HG03571 (cell line): ENCODE results near the gene PIK3C2G.

Experiments
- ATAC-seq: cut with Tn5 transposase; IDR thresholded peaks from one replicate; pipeline ENCODE4 v1.9.1; 2021; ENCODE audit not compliant: unreplicated experiment

Gene PIK3C2G

DNA sequence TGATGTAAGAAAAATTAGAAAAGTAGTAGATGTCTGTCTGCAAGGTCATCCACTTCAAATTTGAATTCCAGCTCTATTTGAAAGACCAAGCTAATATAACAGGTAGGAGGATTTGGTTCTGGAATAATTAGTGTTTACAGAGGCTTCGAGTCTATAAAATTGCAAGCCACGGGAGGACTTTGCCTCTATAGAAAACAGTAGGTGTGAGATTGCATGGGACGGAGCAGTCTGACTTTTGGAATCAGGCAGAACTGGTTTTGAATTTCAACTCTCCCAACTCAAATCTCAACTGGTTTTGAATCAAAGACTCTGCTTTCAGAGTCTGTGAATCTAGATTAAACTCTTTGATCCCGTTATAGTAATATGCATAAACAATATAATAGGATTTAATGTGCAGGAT lies 82.4 kb downstream of the PIK3C2G start:
- ATAC-seq = no peak

DNA sequence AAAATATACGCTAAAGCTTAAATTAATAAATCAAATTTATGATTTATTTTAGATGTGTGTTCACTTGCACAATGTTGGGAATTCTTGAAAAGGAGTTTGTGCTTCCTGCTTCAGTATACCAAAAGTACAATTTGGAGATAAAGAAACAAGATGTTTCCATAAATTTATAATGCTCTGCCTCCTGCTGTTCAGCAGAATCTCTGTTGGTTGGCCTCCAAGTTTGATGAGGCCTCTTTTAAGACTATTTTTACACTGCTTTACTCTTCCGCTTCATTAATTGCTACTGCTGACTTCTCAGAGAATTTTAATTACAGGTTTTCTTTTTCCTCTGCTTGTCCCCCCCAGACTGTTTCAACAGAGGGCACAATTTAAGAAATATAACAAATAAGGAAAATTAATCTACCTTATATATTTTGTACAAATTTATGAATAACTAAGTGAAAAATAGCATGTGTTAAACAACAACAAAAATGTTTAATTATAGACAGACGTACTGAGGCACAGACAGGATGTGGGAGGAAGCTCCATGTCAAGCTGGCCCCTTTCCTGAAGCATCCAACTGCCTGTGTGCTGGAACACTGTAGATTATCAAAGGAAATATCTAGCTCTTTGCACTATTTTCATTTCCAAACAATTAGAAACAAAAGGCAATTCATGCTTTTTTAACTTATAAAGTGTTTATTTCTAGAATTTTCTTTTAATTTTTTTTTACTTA lies 83.9 kb downstream of the PIK3C2G start:
- no peak for ATAC-seq

DNA sequence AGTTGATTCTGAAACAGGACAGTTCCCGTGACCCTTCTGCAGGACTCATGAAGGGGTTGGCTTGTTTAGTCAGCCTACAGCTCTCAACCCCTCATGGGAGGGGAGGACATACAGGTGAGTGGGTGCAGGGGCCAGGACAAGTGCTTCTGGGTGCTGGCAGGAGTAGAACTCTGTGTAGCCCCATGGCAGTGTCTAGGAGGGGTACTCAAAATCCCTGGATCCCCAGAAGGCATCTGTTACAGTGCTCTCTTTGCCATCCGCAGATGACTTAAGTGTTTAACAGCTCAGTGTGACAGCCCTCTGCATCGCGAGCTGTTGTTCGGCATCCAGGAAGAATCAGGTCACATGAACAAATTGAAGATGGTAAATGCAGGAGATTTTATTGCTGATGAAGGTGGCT lies 91.0 kb downstream of the PIK3C2G start:
- no peak for ATAC-seq

DNA sequence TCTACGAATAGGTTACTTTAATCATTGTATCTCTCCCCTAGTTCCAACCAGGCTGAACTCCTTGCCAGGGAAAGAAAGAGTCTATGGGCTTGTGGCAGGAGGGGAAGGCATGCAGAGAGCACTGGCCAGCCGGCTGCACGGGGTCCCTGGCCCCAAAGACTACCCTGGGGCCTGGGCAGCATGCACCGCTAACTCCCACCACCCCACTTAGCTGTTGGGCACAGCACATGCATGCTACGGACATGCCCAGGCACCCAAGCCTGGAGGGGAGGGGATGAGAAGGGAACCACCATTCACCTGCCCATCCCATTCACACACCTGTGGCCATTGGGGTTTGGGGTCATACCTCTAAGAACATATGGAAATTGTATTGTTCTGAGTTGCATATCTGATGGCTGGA lies 94.1 kb downstream of the PIK3C2G start:
- no peak for ATAC-seq

DNA sequence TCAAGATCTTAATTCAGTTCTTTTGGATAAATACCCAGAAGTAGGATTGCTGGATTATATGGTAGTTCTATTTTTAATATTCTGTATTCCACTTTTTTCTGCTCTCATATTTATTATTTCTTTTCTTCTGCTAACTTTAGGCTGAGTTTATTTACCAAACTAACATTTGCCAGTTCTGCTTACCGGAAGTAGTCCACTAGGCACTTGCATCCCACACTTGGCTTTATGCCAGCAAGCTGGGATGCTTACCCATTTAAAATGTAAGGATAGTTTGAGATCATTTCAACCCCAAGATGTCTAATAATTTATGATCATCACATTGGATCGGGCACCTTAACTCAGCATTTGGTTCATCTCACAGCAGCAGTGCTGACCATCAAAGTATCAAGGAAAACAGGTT lies 96.8 kb downstream of the PIK3C2G start:
- no peak for ATAC-seq

DNA sequence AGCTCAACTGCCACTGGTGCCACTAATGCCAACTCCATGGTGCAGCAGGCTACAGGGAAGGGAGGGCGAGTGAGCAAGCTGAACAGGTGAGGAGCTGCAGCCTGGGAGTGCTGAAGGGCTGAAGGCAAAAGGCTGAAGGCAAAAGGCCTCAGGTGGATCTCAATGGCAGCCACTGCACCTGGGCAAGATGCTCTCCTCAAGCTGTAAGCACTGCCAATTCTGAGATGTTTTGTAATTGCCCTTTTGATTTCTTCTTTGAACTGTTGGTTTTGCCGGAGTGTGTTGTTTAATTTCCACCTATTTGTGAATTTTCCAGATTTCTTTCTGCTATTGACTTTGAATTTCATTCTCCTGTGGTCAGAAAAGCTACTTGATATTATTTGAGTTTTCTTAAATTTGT lies 97.6 kb downstream of the PIK3C2G start:
- ATAC-seq = no peak

DNA sequence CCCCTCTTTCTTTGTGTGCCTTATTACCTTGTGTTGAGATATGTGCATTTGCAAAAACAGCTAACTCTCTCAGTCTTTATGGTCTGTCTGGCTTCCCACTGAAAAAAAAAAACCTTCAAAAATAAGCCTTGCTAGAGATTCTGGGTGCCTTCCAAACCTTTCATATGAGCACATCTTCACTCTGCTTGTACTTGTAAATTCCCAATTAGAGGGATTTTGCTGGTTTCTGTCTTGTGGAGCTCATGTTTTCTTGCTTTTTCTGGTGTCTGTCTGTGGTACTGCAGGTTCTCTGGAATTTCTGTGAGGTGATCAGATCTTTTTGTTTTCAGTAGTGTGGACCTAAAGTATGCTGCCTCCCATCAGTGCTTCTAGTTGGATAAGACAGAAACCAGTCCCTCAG lies 100.1 kb downstream of the PIK3C2G start:
- ATAC-seq = no peak

DNA sequence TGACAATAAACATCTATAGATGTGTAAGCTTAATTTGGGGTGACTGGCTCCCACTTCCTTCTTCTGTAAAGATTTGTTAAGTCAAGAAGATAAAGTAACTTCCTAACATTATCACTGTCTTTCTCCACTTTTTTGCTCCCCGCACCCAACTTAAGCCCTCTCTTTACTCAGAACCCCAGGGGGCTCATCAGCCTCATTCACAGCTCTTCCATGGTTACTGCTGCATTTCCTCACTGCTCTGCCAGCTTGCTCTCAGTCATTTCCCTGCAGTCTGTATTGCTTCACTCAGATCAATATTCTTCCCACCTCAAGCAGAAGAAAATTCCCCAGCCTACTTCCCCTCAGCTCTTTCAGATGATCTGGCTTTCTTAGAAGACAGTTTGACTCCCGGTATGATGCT lies 102.0 kb downstream of the PIK3C2G start:
- no peak for ATAC-seq

DNA sequence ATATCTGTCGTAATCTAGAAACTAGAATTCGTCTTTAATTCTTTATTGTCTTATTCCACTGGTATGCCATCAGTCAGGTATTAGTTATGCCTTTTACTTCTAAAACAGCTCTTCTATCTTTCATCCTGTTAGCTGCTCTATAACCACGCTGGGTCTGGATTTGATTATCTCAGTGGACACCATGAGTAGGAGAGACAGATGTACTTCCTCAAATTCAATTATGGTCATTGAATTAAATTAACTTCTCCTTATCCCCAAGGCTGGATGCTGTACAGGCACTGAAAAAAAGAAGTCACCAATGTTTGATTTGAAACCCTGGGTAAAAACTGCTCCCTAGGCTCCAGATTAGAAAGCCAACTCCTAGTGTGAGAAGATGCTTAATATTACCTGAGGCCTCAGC lies 107.3 kb downstream of the PIK3C2G start:
- ATAC-seq = no peak

DNA sequence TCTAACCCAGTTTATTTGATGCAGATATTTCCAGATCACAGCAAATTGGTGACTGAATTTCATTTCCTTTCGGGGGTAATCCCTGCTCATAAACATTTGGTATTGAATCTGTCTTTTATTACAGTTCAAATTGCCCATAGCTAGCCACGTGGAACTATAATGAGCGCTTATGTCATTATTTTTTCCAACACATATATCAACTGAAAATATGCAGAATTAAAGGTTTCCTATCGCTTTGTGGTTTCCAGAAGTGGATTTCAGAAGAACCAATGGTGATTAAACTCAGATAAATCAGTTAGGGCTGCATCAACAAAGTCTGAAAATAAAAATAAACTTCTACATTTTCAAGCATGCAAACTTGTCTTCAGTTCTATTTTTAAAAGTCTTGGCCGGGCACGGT lies 111.9 kb downstream of the PIK3C2G start:
- ATAC-seq = no peak

DNA sequence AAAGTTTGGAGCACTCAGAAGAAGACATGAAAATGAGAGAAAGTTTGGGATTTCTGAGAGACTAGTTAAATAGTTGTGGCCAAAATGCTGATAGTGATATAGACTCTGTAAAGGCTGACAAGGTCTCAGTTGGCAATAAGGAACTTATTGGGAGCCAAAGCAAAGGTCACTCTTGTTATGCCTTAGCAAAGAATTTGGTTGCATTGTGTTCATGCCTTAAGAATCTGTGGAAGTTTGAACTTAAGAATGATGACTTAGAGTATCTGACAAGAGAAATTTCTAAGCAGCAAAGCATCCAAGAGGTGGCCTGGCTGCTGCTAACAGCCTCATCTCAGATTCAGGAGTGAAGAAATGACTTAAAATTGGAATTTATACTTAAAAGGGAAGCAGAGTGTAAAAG lies 113.8 kb downstream of the PIK3C2G start:
- no peak for ATAC-seq

DNA sequence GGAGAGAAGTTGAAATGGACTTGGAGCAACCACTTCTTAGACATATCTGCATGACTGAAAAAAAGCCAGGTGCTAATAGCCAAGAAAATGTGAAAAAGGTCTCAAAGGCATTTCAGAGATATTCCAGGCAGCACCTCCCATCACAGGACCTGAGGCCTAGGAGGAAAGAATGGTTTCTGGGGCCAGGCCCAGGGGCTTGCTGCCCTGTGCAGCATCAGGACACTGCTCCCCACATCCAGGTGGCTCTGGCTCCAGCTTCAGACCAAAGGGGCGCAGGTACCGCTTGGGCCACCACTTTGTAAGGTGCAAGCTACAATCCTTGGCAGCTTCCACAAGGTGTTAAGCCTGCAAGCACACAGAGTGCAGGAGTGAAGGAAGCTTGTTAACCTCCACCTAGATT lies 114.3 kb downstream of the PIK3C2G start:
- no peak for ATAC-seq

DNA sequence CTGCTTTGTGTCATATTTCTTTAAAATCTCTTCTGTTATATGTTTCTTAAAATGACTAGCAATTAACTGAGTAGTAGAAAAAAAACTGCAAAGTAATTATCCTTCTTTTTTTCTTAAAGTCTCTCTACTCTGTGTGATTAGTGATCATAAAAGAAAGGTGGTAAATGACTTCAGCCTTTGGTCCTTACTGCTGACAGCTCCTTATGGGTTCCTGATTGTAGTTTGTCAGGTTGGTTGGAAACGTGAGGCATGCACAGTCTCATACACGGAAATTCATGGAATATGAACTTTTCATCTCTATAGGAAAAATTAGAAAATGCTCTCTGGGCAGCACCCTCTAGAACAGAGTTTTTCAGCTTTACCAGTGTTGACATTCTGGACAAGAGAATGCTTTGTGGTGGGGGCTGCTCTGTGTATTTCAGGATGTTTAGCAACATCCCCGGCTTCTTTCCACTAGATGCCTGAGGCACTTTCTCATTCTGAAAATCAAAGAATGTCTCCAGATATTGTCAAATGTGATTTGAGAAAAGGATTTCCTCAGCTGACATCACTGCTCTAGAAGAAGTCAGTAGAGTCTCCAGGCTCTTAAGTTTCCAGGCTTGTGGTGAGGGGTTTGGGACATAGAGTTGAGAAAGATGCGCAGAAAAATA lies 121.0 kb downstream of the PIK3C2G start:
- no peak for ATAC-seq

DNA sequence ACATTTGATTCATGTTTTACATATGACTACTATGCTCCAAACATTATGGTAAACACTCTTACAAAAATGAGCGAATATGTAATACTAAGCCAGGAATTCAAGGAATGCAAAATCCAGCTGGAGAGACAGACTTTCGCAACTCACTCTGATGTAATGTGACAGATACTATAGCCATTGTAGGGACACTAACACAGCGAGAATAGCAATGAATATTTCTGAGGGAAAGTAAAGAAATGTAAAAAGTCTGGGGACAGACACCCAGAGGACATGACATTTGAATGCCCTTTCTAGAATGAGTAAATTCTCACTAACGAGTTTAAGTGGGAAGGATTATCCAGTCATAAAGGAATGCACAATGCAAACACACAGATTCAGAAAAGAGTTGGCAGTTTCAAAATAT lies 121.9 kb downstream of the PIK3C2G start:
- no peak for ATAC-seq

DNA sequence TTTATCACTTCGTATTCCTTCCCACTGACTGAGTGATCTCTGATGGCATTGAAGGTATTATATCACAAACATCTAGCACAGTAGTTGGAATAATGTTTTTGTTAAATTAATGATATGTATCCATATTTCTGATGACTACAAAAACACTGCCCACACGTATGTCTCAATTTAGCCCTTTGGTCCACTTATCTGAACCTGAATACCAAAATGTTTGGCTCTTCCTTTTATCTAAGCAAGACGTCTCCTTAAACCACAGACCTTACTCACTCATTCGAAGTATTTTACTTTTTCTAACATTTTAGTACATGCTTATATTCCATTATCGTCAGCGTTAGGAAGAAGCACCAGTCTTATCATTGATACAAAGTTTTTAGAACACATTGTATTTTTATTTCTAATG lies 126.4 kb downstream of the PIK3C2G start:
- ATAC-seq = no peak

DNA sequence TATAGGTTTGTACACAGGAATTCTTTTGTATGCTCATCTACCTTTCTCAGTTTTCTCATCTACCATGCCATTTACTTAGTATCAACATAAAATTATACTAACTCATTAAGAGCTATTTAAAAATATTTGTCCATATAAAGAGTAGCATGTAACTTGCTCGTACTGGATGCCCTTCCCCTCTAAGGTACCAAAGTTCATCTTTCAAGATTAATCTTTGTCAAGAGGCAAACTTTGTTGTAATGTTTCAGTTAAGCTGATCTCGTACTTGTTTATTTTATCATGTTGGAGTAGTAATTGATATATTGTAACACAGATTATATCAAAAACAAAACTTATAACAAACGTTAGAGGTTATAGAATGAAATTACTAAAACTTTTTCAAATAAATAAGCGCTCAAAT lies 128.5 kb downstream of the PIK3C2G start:
- ATAC-seq = no peak

DNA sequence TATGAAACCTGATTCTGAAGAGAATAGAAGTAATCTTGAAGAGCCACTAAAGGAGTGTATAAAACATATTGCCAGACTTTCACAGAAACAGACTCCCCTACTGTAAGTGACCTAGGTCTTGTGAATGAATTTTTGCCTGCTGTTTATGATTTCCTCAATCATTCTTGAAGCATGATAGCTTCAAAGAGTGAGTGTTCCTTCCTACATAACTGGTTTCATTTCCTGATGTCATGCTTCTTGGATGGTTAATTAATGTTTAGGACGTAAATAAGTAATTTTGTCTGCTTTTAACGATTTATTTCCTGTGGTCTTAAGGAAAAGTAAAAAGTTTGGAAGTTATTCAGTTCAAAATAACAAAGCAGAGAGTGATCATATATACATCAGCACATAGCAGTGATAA lies 129.8 kb downstream of the PIK3C2G start:
- ATAC-seq = no peak

DNA sequence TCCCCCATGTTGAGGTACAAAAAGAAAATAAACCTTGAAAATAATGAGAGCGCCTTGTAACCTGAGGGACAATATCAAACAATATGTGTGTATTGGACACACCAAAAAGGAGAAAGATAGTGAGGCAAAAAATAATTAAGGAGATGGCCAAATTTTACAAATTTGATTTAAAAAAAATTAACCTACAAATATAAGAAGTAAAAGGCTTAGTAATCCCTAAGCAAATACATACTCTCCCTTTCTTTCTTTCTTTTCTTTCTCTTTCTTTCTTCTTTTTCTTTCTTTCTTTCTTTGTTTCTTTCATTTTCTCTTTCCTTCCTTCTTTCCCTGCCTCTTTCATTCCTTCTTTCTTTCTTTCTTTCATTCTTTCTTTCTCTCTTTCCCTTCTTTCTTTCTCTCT lies 133.4 kb downstream of the PIK3C2G start:
- no peak for ATAC-seq

DNA sequence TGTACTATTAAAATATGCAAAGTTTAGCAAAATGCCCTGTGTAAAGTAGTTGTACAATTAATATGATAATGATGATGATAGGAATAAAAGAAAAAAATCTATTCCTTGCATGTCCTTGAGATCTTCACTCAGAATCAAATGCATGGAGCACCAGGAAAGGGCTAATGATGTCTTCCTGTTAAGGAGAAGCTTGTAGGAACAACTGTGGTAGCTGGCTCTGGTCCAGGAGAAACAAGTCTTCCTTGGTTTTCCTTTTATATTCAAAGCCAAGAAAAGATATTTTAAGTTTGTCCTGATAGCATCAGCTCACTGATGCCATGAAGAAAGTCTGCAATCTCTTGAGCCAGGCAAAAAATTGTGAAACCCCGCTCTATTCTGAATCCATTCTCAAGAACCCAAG lies 138.9 kb downstream of the PIK3C2G start:
- ATAC-seq = no peak

DNA sequence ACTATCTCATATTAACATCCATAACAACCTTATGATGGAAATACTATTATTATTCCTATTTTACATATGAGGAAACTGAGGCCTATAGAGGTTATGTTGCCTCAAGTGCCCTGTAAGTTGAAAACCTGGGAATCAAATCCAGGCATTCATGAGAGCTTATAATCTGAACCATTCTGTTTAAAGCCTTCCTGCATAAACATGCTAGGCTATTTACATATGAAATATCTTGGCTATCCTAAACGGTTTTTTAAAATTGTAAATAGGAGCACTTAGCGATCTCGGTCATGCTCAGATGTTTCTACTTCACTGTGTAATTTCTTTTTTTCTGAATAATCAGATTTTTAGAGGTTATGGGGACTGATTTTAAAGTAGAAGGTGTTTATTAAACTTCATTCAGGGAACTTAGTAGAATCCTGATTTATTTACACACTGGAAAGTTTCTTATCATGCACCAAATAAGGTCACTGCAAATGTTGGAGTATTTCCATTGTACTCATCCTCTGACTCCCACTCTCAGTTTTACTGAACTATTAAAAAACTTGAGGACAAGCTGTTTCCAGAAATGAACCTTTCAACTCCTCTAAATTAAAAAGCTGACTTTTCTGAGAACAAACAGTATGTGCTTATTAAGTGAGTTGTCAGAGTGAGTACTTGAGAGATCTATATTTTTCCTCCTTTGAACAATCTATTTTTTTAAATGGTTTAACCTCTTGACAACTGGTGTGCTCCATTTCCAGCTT lies 141.7 kb downstream of the PIK3C2G start:
- ATAC-seq = no peak

DNA sequence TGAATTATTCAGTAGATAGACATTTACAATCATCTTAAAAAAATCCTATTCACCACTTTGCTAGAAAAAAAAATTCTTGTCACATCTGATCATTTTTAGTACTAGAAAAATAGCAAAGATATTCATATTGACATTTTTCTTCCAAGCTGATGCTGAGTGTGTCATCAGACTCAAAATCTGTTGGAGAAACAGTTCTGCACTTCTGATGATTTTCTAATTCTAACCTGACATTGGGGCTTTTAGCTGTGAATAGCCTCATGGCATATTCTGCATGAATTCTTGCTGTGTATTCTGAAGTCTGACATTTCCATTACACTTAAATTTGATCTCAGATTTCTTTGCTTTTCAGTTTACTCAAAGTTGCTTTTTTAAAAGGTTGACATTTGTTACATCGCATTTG lies 150.1 kb downstream of the PIK3C2G start:
- no peak for ATAC-seq

DNA sequence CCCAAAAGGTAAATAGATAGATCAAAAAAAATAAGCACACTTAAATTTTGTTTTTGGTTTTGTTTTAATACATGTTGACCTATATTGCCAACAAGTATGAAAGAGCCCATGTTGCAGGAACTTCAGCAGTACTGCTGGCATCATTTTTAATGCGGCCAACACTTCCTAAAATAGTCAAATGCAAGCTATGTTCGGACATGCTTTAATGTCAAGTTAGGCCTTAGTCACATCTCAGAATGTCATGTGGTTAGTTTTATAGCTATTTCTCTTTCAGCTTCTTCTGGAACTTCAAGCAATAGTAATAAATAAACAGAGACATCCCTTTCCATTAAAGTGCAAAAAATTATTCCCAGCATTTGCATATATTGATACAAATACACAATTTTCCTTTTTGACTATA lies 153.4 kb downstream of the PIK3C2G start:
- ATAC-seq = no peak
